LNCaP clone FGC (cell line): Measurements from ENCODE around the gene NSG1.

Experiments used
- DNase-seq: peaks from one replicate; pipeline ENCODE4 v3.0.0-alpha.2; 2011; ENCODE audit warnings: low read depth
- H3K4me3 ChIP-seq: 2 replicates; pipeline ENCODE4 v1.5.1; 2011; ENCODE audit warnings: mild to moderate bottlenecking, low read depth, low read length, control low read depth
- CTCF ChIP-seq: IDR thresholded peaks from 2 replicates; pipeline ENCODE4 v1.5.1; 2012; ENCODE audit warnings: mild to moderate bottlenecking; ENCODE audit not compliant: control insufficient read depth, insufficient read depth; ENCODE audit errors: extremely low read depth

NSG1 gene

GRCh38 chr4:4390515-4391240 lies 3.8 kb downstream of the NSG1 start:
- DNase-seq: no peak
- TF ChIP-seq CTCF: no peak
- H3K4me3 ChIP-seq: no peak overlapping the region

- no peak for TF ChIP-seq CTCF
- no peak overlapping the region for H3K4me3 ChIP-seq
- DNase-seq: no peak
These were observed 5.0 kb downstream of the NSG1 start for GRCh38 chr4:4391866-4392265.

- no peak for DNase-seq
- no peak overlapping the region for H3K4me3 ChIP-seq
- no peak for TF ChIP-seq CTCF
These were observed 5.7 kb downstream of the NSG1 start for GRCh38 chr4:4392501-4393183.

GRCh38 chr4:4394644-4395043 lies 7.7 kb downstream of the NSG1 start:
- no peak for DNase-seq
- no peak overlapping the region for H3K4me3 ChIP-seq
- TF ChIP-seq CTCF: no peak

- DNase-seq: no peak
- TF ChIP-seq CTCF: no peak
- H3K4me3 ChIP-seq: no peak overlapping the region
These were observed 8.5 kb downstream of the NSG1 start for GRCh38 chr4:4395371-4395770.

- TF ChIP-seq CTCF: no peak
- H3K4me3 ChIP-seq: no peak overlapping the region
- DNase-seq: no peak
These were observed 9.1 kb downstream of the NSG1 start for GRCh38 chr4:4395849-4396627.
